OCI-LY7 (cell line): ENCODE measurements around the gene SLC25A29.
"Not testable (repeated sequence)": the region's sequence is repeated elsewhere in the genome, so short reads cannot be mapped to it uniquely, and the experiment has no call there.

Source experiments
- EZH2phosphoT487 ChIP-seq: fragments of 200-600 bp; sonication (generic); IDR thresholded peaks from 2 replicates; pipeline ENCODE4 v1.6.1; 2018; ENCODE audit warnings: low read depth, borderline replicate concordance, mild to moderate bottlenecking, mixed run types, antibody characterized with exemption, low read length, moderate library complexity, mixed read lengths
- TF ChIP-seq, protein P1 (sequence below): fragments of 200-600 bp; sonication (generic); conservative IDR thresholded peaks from 2 replicates; pipeline ENCODE4 v1.5.1; 2014; ENCODE audit warnings: mild to moderate bottlenecking, antibody characterized with exemption, low read length, moderate library complexity, mixed read lengths

DNA sequence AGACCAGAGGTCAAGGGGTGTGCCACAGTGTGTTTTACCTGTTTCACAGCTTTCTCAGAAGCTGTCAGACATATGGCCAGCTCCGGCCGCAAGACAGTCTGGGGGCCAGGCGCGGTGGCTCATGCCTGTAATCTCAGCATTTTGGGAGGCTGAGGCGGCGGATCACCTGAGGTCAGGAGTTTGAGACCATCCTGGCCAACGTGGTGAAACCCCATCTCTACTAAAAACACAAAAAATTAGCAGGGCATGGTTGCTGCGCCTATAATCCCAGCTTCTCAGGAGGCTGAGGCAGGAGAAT, 18.3 kb downstream of the SLC25A29 start:
- TF ChIP-seq, protein P1, sequence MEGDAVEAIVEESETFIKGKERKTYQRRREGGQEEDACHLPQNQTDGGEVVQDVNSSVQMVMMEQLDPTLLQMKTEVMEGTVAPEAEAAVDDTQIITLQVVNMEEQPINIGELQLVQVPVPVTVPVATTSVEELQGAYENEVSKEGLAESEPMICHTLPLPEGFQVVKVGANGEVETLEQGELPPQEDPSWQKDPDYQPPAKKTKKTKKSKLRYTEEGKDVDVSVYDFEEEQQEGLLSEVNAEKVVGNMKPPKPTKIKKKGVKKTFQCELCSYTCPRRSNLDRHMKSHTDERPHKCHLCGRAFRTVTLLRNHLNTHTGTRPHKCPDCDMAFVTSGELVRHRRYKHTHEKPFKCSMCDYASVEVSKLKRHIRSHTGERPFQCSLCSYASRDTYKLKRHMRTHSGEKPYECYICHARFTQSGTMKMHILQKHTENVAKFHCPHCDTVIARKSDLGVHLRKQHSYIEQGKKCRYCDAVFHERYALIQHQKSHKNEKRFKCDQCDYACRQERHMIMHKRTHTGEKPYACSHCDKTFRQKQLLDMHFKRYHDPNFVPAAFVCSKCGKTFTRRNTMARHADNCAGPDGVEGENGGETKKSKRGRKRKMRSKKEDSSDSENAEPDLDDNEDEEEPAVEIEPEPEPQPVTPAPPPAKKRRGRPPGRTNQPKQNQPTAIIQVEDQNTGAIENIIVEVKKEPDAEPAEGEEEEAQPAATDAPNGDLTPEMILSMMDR = not testable (repeated sequence)
- not testable (repeated sequence) for TF ChIP-seq EZH2phosphoT487
